ENCODE measurements around the gene NINL. TPM values are rescaled to one million over a fixed set of nuclear protein-coding genes. Genes with fewer than 3 reads are reported as not detected.
A peak's percentile ranks its signal among the peaks of the same experiment; 100 is the strongest.

NINL gene
- total RNA-seq, 1 experiment from 2014 or later, result 33.7 TPM

- DNase-seq, result peak; percentile 83
- H3K4me3 ChIP-seq (ENCODE audit: insufficient read depth, low read depth, low read length), result no peak overlapping the region
- no peaks in the 10 kb centered on the region; the same call in 1 of the 2 replicates for H3K36me3 ChIP-seq (replicated peaks; ENCODE audit: control insufficient read depth, insufficient read depth, low read length)
- H3K27me3 ChIP-seq (ENCODE audit: control insufficient read depth, insufficient read depth, low read length), result no peaks in the 10 kb centered on the region
These were observed 45.3 kb downstream of the NINL start for GRCh38 chr20:25539742-25540672.

GRCh38 chr20:25538838-25539665 is 46.3 kb downstream of the NINL start:
- Histone ChIP-seq H3K4me3 (ENCODE audit: insufficient read depth, low read depth, low read length) (no peak overlapping the region), H3K27me3 (ENCODE audit: control insufficient read depth, insufficient read depth, low read length) (no peaks in the 10 kb centered on the region), H3K36me3 (replicated peaks; ENCODE audit: control insufficient read depth, insufficient read depth, low read length) (no peaks in the 10 kb centered on the region; the same call in 1 of the 2 replicates)
- peak; percentile 59 for DNase-seq

GRCh38 chr20:25537890-25538289 is 47.4 kb downstream of the NINL start:
- Histone ChIP-seq H3K4me3 (ENCODE audit: insufficient read depth, low read depth, low read length) (no peak overlapping the region), H3K27me3 (ENCODE audit: control insufficient read depth, insufficient read depth, low read length) (no peaks in the 10 kb centered on the region), H3K36me3 (replicated peaks; ENCODE audit: control insufficient read depth, insufficient read depth, low read length) (no peaks in the 10 kb centered on the region; the same call in 1 of the 2 replicates)
- peak; percentile 18 for DNase-seq

- DNase-seq, result peak; percentile 10
- no peaks in the 10 kb centered on the region for H3K27me3 ChIP-seq (ENCODE audit: control insufficient read depth, insufficient read depth, low read length)
- no peaks in the 10 kb centered on the region; the same call in 1 of the 2 replicates for H3K36me3 ChIP-seq (replicated peaks; ENCODE audit: control insufficient read depth, insufficient read depth, low read length)
- H3K4me3 ChIP-seq (ENCODE audit: insufficient read depth, low read depth, low read length), result no peak overlapping the region
These were observed 49.6 kb downstream of the NINL start for GRCh38 chr20:25535762-25536161.

- no peaks in the 10 kb centered on the region for H3K27me3 ChIP-seq (ENCODE audit: control insufficient read depth, insufficient read depth, low read length)
- H3K4me3 ChIP-seq (ENCODE audit: insufficient read depth, low read depth, low read length), result no peak overlapping the region
- peak; percentile 19 for DNase-seq
- H3K36me3 ChIP-seq (replicated peaks; ENCODE audit: control insufficient read depth, insufficient read depth, low read length), result no peaks in the 10 kb centered on the region; the same call in 1 of the 2 replicates
These were observed 50.5 kb downstream of the NINL start for GRCh38 chr20:25534845-25535244.

GRCh38 chr20:25533920-25534700 is 51.2 kb downstream of the NINL start:
- H3K27me3 ChIP-seq (ENCODE audit: control insufficient read depth, insufficient read depth, low read length), result no peaks in the 10 kb centered on the region
- DNase-seq, result peak; percentile 7
- H3K36me3 ChIP-seq (replicated peaks; ENCODE audit: control insufficient read depth, insufficient read depth, low read length), result no peaks in the 10 kb centered on the region; the same call in 1 of the 2 replicates
- H3K4me3 ChIP-seq (ENCODE audit: insufficient read depth, low read depth, low read length), result no peak overlapping the region

- no peaks in the 10 kb centered on the region for H3K27me3 ChIP-seq (ENCODE audit: control insufficient read depth, insufficient read depth, low read length)
- H3K36me3 ChIP-seq (replicated peaks; ENCODE audit: control insufficient read depth, insufficient read depth, low read length), result no peaks in the 10 kb centered on the region
- no peak for DNase-seq
- H3K4me3 ChIP-seq (ENCODE audit: insufficient read depth, low read depth, low read length), result no peak overlapping the region
These were observed 52.4 kb downstream of the NINL start for GRCh38 chr20:25532971-25533391.

- Histone ChIP-seq H3K4me3 (ENCODE audit: insufficient read depth, low read depth, low read length) (no peak overlapping the region), H3K27me3 (ENCODE audit: control insufficient read depth, insufficient read depth, low read length) (no peaks in the 10 kb centered on the region), H3K36me3 (replicated peaks; ENCODE audit: control insufficient read depth, insufficient read depth, low read length) (no peaks in the 10 kb centered on the region)
- peak; percentile 89 for DNase-seq
These were observed 53.1 kb downstream of the NINL start for GRCh38 chr20:25532015-25532751.

- Histone ChIP-seq H3K36me3 (replicated peaks; ENCODE audit: control insufficient read depth, insufficient read depth, low read length) (no peaks in the 10 kb centered on the region; the same call in 1 of the 2 replicates), H3K4me3 (ENCODE audit: insufficient read depth, low read depth, low read length) (no peak overlapping the region), H3K27me3 (ENCODE audit: control insufficient read depth, insufficient read depth, low read length) (no peaks in the 10 kb centered on the region)
- no peak for DNase-seq
These were observed 55.9 kb downstream of the NINL start for GRCh38 chr20:25529295-25529951.

GRCh38 chr20:25527949-25528348 is 57.4 kb downstream of the NINL start:
- Histone ChIP-seq H3K27me3 (ENCODE audit: control insufficient read depth, insufficient read depth, low read length) (no peaks in the 10 kb centered on the region), H3K36me3 (replicated peaks; ENCODE audit: control insufficient read depth, insufficient read depth, low read length) (no peaks in the 10 kb centered on the region; the same call in 1 of the 2 replicates), H3K4me3 (ENCODE audit: insufficient read depth, low read depth, low read length) (no peak overlapping the region)
- DNase-seq, result no peak

- Histone ChIP-seq H3K36me3 (replicated peaks; ENCODE audit: control insufficient read depth, insufficient read depth, low read length) (no peaks in the 10 kb centered on the region; the same call in 1 of the 2 replicates), H3K27me3 (ENCODE audit: control insufficient read depth, insufficient read depth, low read length) (no peaks in the 10 kb centered on the region), H3K4me3 (ENCODE audit: insufficient read depth, low read depth, low read length) (no peak overlapping the region)
- DNase-seq, result no peak
These were observed 58.9 kb downstream of the NINL start for GRCh38 chr20:25526446-25526845.

- no peak for DNase-seq
- no peak overlapping the region for H3K4me3 ChIP-seq (ENCODE audit: insufficient read depth, low read depth, low read length)
- H3K27me3 ChIP-seq (ENCODE audit: control insufficient read depth, insufficient read depth, low read length), result no peaks in the 10 kb centered on the region
- no peaks in the 10 kb centered on the region; the same call in 1 of the 2 replicates for H3K36me3 ChIP-seq (replicated peaks; ENCODE audit: control insufficient read depth, insufficient read depth, low read length)
These were observed 59.5 kb downstream of the NINL start for GRCh38 chr20:25525867-25526266.

- no peak overlapping the region for H3K4me3 ChIP-seq (ENCODE audit: insufficient read depth, low read depth, low read length)
- no peaks in the 10 kb centered on the region; the same call in 1 of the 2 replicates for H3K36me3 ChIP-seq (replicated peaks; ENCODE audit: control insufficient read depth, insufficient read depth, low read length)
- no peaks in the 10 kb centered on the region for H3K27me3 ChIP-seq (ENCODE audit: control insufficient read depth, insufficient read depth, low read length)
- DNase-seq, result no peak
These were observed 60.0 kb downstream of the NINL start for GRCh38 chr20:25525295-25525694.

Measured in H7 (cell line).